HepG2 (cell line): ENCODE results near the gene GRM4.

Source experiments
- BRCA1 ChIP-seq: sonication (generic); formaldehyde crosslinking; IDR thresholded peaks from 2 replicates; pipeline ENCODE4 v1.4.0; 2020; ENCODE audit warnings: missing genetic modification reagents
- DNMT1 ChIP-seq: sonication (generic); formaldehyde crosslinking; IDR thresholded peaks from 2 replicates; pipeline ENCODE4 v1.5.1; 2020; ENCODE audit warnings: mild to moderate bottlenecking, missing genetic modification reagents
- FOXK1 ChIP-seq: sonication (generic); formaldehyde crosslinking; IDR thresholded peaks from 2 replicates; pipeline ENCODE4 v1.4.0; 2020; ENCODE audit warnings: low read depth, missing genetic modification reagents, borderline replicate concordance
- SP1 ChIP-seq, 2 experiments: fragments of 450-650 bp in 1 of 2; sonication (generic) in 1 of 2; formaldehyde crosslinking in 1 of 2; IDR thresholded peaks; 2 replicates each; pipeline versions ENCODE4 v1.4.0 to v1.6.1; 2016 to 2020; ENCODE audit warnings: missing genetic modification reagents in 1 of 2
- TAF1 ChIP-seq: sonication (generic); formaldehyde crosslinking; IDR thresholded peaks from 2 replicates; pipeline ENCODE4 v1.4.0; 2020; ENCODE audit warnings: missing genetic modification reagents
- ZKSCAN8 ChIP-seq: IDR thresholded peaks from 2 replicates; pipeline ENCODE4 v1.6.1; 2016; ENCODE audit warnings: borderline replicate concordance, missing genetic modification reagents, missing compliant biosample characterization
- ZNF446 ChIP-seq: sonication (generic); formaldehyde crosslinking; IDR thresholded peaks from 2 replicates; pipeline ENCODE4 v1.5.0; 2020; ENCODE audit warnings: mild to moderate bottlenecking, missing genetic modification reagents
- TF ChIP-seq, protein P1 (sequence below): sonication (generic); formaldehyde crosslinking; IDR thresholded peaks from 2 replicates; pipeline ENCODE4 v1.5.0; 2020; ENCODE audit warnings: mild to moderate bottlenecking, missing genetic modification reagents, moderate library complexity
- TF ChIP-seq, protein P2 (sequence below), 2 experiments: IDR thresholded peaks; 2 replicates each; pipeline ENCODE4 v1.6.1; 2011 to 2012; ENCODE audit warnings: low read length in 2 of 2, borderline replicate concordance in 1 of 2, low read depth in 1 of 2, mild to moderate bottlenecking in 1 of 2, moderate library complexity in 1 of 2

DNA sequence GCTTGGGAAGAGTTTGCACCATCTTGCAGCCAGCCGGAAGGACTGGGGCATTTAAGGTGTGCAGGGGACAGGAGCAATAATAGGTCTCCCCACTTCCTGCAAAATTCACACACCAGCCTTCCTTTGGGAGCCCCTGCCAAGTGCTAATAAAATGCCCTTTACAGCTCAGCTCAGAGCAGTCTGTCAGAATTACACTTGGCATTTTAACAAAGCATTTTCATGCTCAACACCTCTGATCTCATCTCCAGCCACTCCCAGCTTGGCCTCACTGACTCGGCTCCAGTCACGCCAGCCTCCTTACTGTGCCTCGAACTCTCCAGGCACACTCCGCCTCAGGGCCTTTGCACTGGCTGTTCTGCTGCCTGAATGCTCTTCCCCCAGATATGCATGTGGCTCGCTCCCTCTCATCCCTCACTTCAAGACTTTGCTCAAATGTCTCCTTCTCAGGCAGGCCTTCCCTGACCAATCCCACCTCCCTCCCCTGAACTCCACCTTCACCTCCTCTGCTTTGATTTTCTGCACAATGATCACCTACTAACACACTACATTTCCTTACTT, 43.7 kb downstream of the GRM4 start:
- no peak for TF ChIP-seq BRCA1 (CRISPR knock-in tag)
- TF ChIP-seq, protein P1, sequence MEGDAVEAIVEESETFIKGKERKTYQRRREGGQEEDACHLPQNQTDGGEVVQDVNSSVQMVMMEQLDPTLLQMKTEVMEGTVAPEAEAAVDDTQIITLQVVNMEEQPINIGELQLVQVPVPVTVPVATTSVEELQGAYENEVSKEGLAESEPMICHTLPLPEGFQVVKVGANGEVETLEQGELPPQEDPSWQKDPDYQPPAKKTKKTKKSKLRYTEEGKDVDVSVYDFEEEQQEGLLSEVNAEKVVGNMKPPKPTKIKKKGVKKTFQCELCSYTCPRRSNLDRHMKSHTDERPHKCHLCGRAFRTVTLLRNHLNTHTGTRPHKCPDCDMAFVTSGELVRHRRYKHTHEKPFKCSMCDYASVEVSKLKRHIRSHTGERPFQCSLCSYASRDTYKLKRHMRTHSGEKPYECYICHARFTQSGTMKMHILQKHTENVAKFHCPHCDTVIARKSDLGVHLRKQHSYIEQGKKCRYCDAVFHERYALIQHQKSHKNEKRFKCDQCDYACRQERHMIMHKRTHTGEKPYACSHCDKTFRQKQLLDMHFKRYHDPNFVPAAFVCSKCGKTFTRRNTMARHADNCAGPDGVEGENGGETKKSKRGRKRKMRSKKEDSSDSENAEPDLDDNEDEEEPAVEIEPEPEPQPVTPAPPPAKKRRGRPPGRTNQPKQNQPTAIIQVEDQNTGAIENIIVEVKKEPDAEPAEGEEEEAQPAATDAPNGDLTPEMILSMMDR: no peak
- no peak for TF ChIP-seq TAF1 (CRISPR knock-in tag)
- no peak for TF ChIP-seq SP1 (IDR thresholded peaks at IDR 0.05)
- no peak for TF ChIP-seq SP1 (CRISPR knock-in tag; IDR thresholded peaks at IDR 0.05)
- TF ChIP-seq, protein P2, sequence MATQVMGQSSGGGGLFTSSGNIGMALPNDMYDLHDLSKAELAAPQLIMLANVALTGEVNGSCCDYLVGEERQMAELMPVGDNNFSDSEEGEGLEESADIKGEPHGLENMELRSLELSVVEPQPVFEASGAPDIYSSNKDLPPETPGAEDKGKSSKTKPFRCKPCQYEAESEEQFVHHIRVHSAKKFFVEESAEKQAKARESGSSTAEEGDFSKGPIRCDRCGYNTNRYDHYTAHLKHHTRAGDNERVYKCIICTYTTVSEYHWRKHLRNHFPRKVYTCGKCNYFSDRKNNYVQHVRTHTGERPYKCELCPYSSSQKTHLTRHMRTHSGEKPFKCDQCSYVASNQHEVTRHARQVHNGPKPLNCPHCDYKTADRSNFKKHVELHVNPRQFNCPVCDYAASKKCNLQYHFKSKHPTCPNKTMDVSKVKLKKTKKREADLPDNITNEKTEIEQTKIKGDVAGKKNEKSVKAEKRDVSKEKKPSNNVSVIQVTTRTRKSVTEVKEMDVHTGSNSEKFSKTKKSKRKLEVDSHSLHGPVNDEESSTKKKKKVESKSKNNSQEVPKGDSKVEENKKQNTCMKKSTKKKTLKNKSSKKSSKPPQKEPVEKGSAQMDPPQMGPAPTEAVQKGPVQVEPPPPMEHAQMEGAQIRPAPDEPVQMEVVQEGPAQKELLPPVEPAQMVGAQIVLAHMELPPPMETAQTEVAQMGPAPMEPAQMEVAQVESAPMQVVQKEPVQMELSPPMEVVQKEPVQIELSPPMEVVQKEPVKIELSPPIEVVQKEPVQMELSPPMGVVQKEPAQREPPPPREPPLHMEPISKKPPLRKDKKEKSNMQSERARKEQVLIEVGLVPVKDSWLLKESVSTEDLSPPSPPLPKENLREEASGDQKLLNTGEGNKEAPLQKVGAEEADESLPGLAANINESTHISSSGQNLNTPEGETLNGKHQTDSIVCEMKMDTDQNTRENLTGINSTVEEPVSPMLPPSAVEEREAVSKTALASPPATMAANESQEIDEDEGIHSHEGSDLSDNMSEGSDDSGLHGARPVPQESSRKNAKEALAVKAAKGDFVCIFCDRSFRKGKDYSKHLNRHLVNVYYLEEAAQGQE (IDR thresholded peaks at IDR 0.05; ENCODE audit: borderline replicate concordance in 1 of 2, low read depth in 1 of 2, low read length in 2 of 2): no peak
- TF ChIP-seq ZKSCAN8 (CRISPR knock-in tag): no peak
- no peak for TF ChIP-seq ZNF446 (CRISPR knock-in tag)
- TF ChIP-seq FOXK1 (CRISPR knock-in tag): no peak
- TF ChIP-seq DNMT1 (CRISPR knock-in tag): no peak
